Gastrocnemius medialis (tissue), 4 donors: ENCODE results near the gene RBM19.

Experiments used
- POLR2A ChIP-seq, 2 donors: fragments of 450-650 bp; IDR thresholded peaks; one replicate each; pipeline ENCODE4 v1.6.1; 2017; ENCODE audit warnings: antibody characterized with exemption in 2 of 2, mild to moderate bottlenecking in 2 of 2, moderate library complexity in 2 of 2
- TF ChIP-seq, protein P1 (sequence below), 5 experiments: fragments of 450-650 bp in 3 of 5; fragments of 200-600 bp in 2 of 5; sonication (generic) in 2 of 5; IDR thresholded peaks in 4 of 5; conservative IDR thresholded peaks in 1 of 5; 1 replicate in 4 of 5; 2 replicates in 1 of 5; pipeline ENCODE4 v1.5.1; 2016 to 2019; ENCODE audit warnings: antibody characterized with exemption in 5 of 5, mild to moderate bottlenecking in 3 of 5, moderate library complexity in 3 of 5

DNA sequence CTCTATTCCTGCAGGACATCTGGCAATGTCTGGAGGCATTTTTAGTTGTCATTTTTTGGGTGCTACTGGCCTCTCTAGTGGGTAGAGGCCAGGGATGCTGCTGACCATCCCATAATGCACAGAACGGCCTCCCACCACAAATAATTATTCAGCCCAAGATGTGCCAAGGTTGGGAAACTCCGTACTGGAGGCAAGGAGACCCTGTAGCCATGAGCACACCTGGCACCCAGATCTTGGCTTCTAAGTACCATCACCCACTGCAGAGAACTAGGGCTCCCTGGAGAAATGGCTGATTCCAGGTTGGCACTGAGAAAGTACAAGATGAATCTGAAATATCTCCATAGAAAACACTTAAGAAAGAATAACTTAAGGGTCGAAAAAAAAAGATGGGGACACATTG is 81.7 kb downstream of the RBM19 start:
- TF ChIP-seq POLR2A (IDR thresholded peaks at IDR 0.05), result no peak
- TF ChIP-seq, protein P1, sequence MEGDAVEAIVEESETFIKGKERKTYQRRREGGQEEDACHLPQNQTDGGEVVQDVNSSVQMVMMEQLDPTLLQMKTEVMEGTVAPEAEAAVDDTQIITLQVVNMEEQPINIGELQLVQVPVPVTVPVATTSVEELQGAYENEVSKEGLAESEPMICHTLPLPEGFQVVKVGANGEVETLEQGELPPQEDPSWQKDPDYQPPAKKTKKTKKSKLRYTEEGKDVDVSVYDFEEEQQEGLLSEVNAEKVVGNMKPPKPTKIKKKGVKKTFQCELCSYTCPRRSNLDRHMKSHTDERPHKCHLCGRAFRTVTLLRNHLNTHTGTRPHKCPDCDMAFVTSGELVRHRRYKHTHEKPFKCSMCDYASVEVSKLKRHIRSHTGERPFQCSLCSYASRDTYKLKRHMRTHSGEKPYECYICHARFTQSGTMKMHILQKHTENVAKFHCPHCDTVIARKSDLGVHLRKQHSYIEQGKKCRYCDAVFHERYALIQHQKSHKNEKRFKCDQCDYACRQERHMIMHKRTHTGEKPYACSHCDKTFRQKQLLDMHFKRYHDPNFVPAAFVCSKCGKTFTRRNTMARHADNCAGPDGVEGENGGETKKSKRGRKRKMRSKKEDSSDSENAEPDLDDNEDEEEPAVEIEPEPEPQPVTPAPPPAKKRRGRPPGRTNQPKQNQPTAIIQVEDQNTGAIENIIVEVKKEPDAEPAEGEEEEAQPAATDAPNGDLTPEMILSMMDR (IDR thresholded peaks at IDR 0.05 in 4 of 5, conservative IDR thresholded peaks at IDR 0.05 in 1 of 5), result no peak
